HEK293 (cell line): ENCODE data around the gene KRTAP4-12.

Experiments
- CTCF ChIP-seq: fragments of 450-650 bp; formaldehyde crosslinking; IDR thresholded peaks from 2 replicates; pipeline ENCODE4 v1.5.1; 2016; ENCODE audit warnings: missing biosample characterization, missing genetic modification characterization
- INSM2 ChIP-seq: fragments of 450-650 bp; formaldehyde crosslinking; IDR thresholded peaks from 2 replicates; pipeline ENCODE4 v1.5.1; 2016; ENCODE audit warnings: missing biosample characterization, missing genetic modification characterization
- ZNF112 ChIP-seq: fragments of 450-650 bp; formaldehyde crosslinking; IDR thresholded peaks from 2 replicates; pipeline ENCODE4 v1.5.0; 2017; ENCODE audit warnings: missing biosample characterization, missing genetic modification characterization
- ZNF24 ChIP-seq: fragments of 450-650 bp; formaldehyde crosslinking; IDR thresholded peaks from 2 replicates; pipeline ENCODE4 v1.5.1; 2016; ENCODE audit warnings: missing biosample characterization, missing genetic modification characterization

- TF ChIP-seq INSM2 (tag by site-specific recombination) = no peak
- no peak for TF ChIP-seq ZNF112 (tag by site-specific recombination)
- no peak for TF ChIP-seq CTCF (tag by site-specific recombination)
- TF ChIP-seq ZNF24 (tag by site-specific recombination) = no peak
Observed at GRCh38 chr17:41141361-41141760, 17.4 kb upstream of the KRTAP4-12 start.
